Neuron (in vitro differentiated cells): ENCODE results near the gene SVIL.
"Not testable (repeated sequence)": the region's sequence is repeated elsewhere in the genome, so short reads cannot be mapped to it uniquely, and the experiment has no call there.

ENCODE experiments used
- H2AFZ ChIP-seq: one replicate; pipeline ENCODE4 v1.6.1; 2013; ENCODE audit warnings: low read depth, mild to moderate bottlenecking, inconsistent platforms, low read length, moderate library complexity
- H3K27me3 ChIP-seq: one replicate; pipeline ENCODE4 v1.6.1; 2013; ENCODE audit warnings: low read length; ENCODE audit not compliant: insufficient read depth
- H3K36me3 ChIP-seq: one replicate; pipeline ENCODE4 v1.6.1; 2013; ENCODE audit warnings: low read length; ENCODE audit not compliant: insufficient read depth
- H3K4me1 ChIP-seq: one replicate; pipeline ENCODE4 v1.6.1; 2013; ENCODE audit warnings: low read length; ENCODE audit not compliant: insufficient read depth
- H3K4me3 ChIP-seq: 2 replicates; pipeline ENCODE4 v1.5.1; 2013; ENCODE audit warnings: mild to moderate bottlenecking, low read length, moderate library complexity
- H3K9me3 ChIP-seq: one replicate; pipeline ENCODE4 v1.6.1; 2013; ENCODE audit warnings: low read length

Gene SVIL

DNA sequence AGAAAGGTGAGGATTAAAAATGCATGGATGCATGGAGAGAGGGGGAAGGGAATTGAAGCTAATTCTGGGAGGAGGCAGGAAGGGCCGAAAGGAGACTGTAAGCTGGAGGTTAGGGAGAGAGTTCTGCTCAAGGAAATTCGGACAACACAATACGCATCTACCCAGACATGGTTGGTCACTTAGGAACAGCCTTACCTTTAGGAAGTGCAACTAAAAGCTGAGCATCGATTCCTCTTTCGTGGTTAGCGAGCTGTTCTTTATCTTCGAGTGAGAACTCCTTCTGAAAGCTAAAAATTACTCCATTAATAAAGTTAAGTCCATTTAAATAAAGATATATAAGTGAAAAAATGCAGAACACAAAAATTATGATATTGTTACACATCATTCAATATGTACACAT lies 71.8 kb downstream of the SVIL start:
- H2AFZ ChIP-seq, H3K4me3 ChIP-seq, H3K27me3 ChIP-seq, H3K36me3 ChIP-seq, H3K9me3 ChIP-seq: not testable (repeated sequence)
- peaks cover 12% of the 10 kb centered on the region for H3K4me1 ChIP-seq

GRCh38 chr10:29559996-29560395 lies 74.8 kb downstream of the SVIL start:
- Histone ChIP-seq H3K4me1 (peaks cover 20% of the 10 kb centered on the region), H2AFZ (no peak overlapping the region), H3K27me3 (no peaks in the 10 kb centered on the region), H3K4me3 (no peak overlapping the region), H3K36me3 (no peaks in the 10 kb centered on the region), H3K9me3 (peaks cover 2% of the 10 kb centered on the region)

DNA sequence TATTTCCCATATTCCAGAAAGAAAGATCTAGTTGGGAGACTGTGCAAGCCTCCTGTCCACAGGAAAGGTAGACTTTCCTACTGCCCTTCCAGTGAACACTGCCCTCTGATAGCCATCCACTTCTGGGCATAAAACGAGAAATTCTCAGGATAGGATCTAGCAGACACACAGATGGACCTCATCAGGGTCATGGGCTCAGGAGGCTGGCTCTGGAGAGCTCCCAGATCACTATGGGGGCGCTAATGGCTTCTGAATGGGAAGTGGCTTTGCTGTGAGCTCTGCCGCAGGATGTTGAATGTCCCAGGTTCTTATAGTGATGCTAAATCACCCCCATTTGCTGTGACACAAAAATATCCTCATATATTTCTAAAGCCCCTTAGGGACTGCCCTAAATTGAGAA lies 77.1 kb downstream of the SVIL start:
- Histone ChIP-seq H3K4me1 (peaks cover 28% of the 10 kb centered on the region), H3K27me3 (no peaks in the 10 kb centered on the region), H3K36me3 (peaks cover 11% of the 10 kb centered on the region), H3K4me3 (no peak overlapping the region), H3K9me3 (peaks cover 2% of the 10 kb centered on the region), H2AFZ (no peak overlapping the region)

- Histone ChIP-seq H2AFZ (no peak overlapping the region), H3K4me3 (peak overlapping the region; percentile 8), H3K4me1 (peaks cover 28% of the 10 kb centered on the region), H3K9me3 (peaks cover 1% of the 10 kb centered on the region), H3K36me3 (peaks cover 17% of the 10 kb centered on the region), H3K27me3 (no peaks in the 10 kb centered on the region)
Measured at GRCh38 chr10:29555746-29556481, 78.9 kb downstream of the SVIL start.

DNA sequence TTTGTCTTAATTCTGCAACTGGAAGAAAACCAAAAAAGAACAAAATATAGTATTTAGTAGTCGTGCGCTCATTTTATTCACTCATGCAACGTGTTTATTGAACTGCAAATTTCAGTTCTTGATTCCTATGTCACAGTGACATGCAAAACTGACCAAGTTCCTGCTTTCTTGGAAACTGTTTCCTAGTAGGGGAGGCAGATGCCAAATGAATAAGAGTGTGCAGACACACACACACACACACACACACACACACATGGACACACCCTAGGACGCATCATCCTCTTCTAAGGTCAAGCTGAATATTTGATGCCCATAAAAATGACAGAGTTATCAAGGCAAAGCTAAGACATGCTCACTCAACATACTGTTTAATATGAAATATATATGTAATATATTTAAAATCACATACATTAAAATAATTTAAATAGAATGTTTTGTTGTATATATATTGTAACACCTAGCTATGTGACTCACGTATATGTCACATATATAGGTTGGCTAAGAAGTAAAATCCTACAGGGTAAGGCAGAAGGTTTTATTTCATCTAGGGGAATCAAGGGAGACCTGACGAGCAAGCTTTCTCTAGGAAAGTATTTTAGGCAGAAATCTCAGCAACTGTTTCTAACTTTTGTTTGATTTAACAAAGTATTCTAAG lies 79.6 kb downstream of the SVIL start:
- no peaks in the 10 kb centered on the region for H3K27me3 ChIP-seq
- H2AFZ ChIP-seq: no peak overlapping the region
- no peak overlapping the region for H3K4me3 ChIP-seq
- peaks cover 2% of the 10 kb centered on the region for H3K9me3 ChIP-seq
- peaks cover 28% of the 10 kb centered on the region for H3K4me1 ChIP-seq
- H3K36me3 ChIP-seq: peaks cover 24% of the 10 kb centered on the region

DNA sequence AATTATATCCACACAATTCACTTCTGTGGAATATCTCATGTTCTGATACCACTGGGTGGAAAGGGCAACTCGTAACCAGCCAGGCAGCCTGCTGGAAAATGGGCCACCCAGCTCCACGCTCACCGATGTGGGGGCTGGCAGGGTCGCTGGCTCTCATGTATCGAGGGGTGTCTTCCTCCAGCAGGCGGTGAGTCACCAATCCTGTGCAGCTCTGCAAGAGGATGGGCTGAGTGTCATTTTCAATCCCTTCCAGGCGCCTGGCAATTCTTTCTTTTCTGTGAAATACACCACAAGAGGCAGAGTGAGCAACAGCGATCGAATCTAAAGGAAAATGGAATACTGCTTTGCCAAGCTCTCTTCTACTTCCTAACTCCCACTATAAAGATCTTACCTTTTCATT lies 80.1 kb downstream of the SVIL start:
- peaks cover 28% of the 10 kb centered on the region for H3K4me1 ChIP-seq
- H3K9me3 ChIP-seq: peaks cover 2% of the 10 kb centered on the region
- H2AFZ ChIP-seq: no peak overlapping the region
- H3K4me3 ChIP-seq: no peak overlapping the region
- H3K27me3 ChIP-seq: no peaks in the 10 kb centered on the region
- peaks cover 25% of the 10 kb centered on the region for H3K36me3 ChIP-seq

DNA sequence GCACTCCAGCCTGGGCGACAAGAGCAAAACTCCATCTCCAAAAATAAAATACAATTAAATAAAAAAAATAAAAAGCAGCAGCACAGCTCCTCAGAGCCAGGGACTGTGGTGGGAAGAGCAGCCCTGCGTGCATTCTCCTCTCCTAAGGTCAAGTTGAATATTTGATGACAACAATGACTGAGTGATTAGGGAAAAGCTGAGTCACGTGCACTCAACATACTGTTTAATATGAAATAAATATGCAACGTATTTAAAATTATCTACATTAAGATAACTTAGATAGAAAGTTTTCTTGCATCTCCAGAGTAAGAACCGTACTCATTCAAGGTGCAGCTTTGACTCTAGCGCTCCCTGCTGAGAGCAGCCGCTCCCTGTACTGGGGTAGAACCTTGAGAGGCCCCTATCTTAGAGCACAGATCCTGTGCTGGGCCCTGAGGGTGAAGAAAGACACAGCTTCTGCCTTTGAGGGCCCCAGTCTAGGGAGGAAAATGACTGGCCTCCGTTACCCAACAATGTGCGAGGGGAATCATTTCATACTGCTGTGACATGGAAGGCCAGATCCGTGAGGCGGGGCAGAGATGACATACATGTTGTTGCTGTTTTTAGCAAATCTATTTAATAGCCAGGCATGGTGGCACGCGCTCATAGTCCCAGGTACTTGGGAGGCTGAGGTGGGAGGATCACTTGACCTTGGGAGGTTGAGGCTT lies 81.1 kb downstream of the SVIL start:
- H3K27me3 ChIP-seq: no peaks in the 10 kb centered on the region
- H3K4me3 ChIP-seq: no peak overlapping the region
- H2AFZ ChIP-seq: no peak overlapping the region
- H3K36me3 ChIP-seq: peaks cover 25% of the 10 kb centered on the region
- peaks cover 28% of the 10 kb centered on the region for H3K4me1 ChIP-seq
- peaks cover 2% of the 10 kb centered on the region for H3K9me3 ChIP-seq

DNA sequence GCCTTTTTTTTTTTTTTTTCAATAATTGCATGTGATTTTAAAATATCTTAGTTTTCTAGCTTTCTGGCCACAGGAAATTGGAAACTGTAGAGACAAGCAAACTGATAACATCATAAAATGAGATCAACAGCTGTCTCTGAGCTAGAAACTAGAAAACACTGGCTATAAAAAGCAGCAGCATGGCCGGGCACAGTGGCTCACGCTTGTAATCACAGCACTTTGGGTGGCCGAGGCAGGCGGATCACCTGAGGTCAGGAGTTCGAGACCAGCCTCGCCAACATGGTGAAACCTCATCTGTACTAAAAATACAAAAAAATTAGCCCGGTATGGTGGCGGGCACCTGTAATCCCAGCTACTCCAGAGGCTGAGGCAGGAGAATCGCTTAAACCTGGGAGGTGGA lies 81.7 kb downstream of the SVIL start:
- H3K9me3 ChIP-seq, H3K27me3 ChIP-seq, H3K4me3 ChIP-seq, H2AFZ ChIP-seq: not testable (repeated sequence)
- Histone ChIP-seq H3K4me1 (peaks cover 28% of the 10 kb centered on the region), H3K36me3 (peaks cover 25% of the 10 kb centered on the region)

DNA sequence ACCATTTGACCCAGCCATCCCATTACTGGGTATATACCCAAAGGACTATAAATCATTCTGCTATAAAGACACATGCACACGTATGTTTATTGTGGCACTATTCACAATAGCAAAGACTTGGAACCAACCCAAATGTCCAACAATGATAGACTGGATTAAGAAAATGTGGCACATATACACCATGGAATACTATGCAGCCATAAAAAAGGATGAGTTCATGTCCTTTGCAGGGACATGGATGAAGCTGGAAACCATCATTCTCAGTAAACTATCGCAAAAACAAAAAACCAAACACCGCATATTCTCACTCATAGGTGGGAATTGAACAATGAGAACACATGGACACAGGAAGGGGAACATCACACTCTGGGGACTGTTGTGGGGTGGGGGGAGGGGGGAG lies 85.3 kb downstream of the SVIL start:
- not testable (repeated sequence) for H3K9me3 ChIP-seq, H3K27me3 ChIP-seq, H2AFZ ChIP-seq, H3K4me1 ChIP-seq, H3K4me3 ChIP-seq
- H3K36me3 ChIP-seq: peaks cover 25% of the 10 kb centered on the region

- Histone ChIP-seq H3K36me3 (peaks cover 14% of the 10 kb centered on the region), H3K4me3 (no peak overlapping the region), H3K27me3 (no peaks in the 10 kb centered on the region), H3K4me1 (no peaks in the 10 kb centered on the region), H3K9me3 (peaks cover 2% of the 10 kb centered on the region), H2AFZ (no peak overlapping the region)
Measured at GRCh38 chr10:29546773-29547313, 87.9 kb downstream of the SVIL start.

DNA sequence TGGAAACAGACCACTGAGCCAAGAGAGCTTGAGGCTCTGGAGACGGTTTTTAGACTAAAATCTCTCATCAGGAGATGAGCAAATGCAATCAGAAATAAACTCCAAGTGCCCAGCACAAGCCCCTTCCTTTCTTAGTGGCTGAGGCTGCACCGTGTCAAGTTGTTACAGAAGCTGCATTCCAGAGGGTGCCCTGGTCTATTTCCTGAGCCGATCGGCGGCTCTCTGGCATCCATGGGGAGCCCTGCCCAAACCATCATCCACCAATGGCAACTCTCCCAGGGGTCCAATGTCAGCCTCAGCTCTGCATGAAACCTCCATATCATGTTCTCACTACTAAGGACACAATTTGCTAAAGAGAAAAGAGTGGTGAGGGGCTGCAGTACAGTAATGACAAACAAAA lies 89.6 kb downstream of the SVIL start:
- no peaks in the 10 kb centered on the region for H3K27me3 ChIP-seq
- no peak overlapping the region for H2AFZ ChIP-seq
- no peaks in the 10 kb centered on the region for H3K4me1 ChIP-seq
- no peaks in the 10 kb centered on the region for H3K9me3 ChIP-seq
- peaks cover under 1% of the 10 kb centered on the region for H3K36me3 ChIP-seq
- no peak overlapping the region for H3K4me3 ChIP-seq

DNA sequence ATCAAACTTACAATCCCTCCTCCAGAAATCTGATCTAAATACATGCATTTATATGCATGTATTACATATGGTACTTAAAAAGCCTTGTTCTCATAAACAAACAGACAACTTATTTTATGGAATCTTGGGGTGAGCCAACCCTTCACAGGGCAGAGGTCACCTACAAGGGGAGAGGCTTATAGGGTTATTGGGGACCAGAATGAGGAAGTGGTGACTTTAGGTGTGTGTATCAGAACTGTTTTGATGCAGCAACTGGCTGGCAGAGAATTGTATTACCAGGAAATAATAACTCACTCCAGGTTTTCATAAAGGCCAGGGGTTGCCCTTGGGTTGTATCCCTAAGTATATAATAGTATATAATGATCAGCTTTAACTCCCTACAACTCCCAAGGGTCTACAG lies 91.1 kb downstream of the SVIL start:
- Histone ChIP-seq H3K27me3 (no peaks in the 10 kb centered on the region), H3K4me3 (no peak overlapping the region), H3K9me3 (no peaks in the 10 kb centered on the region), H3K36me3 (no peaks in the 10 kb centered on the region), H2AFZ (no peak overlapping the region), H3K4me1 (no peaks in the 10 kb centered on the region)

DNA sequence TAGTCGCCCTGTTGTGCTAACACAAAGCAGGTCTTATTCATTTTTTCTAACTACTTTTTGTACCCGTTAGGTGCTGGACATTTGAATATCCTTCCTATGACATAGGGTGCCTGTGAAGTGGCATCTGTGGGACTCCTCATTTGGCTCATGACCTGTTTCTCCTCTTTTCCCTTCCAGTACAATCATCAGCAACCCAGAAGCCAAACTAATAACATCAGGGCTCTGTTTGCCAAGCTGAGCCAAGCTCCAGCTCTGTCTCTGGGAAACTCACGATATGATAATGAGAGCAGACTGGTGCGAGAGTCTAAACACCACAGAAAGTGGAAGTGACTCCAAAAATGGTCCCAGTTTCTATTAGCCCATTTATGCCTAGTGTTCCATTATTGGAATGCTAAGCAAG lies 92.0 kb downstream of the SVIL start:
- H3K36me3 ChIP-seq: no peaks in the 10 kb centered on the region
- no peaks in the 10 kb centered on the region for H3K4me1 ChIP-seq
- no peak overlapping the region for H2AFZ ChIP-seq
- H3K4me3 ChIP-seq: no peak overlapping the region
- no peaks in the 10 kb centered on the region for H3K9me3 ChIP-seq
- no peaks in the 10 kb centered on the region for H3K27me3 ChIP-seq
